HepG2 (cell line): Measurements from ENCODE around the gene PRSS36. TPM values are rescaled to one million over a fixed set of nuclear protein-coding genes. Genes with fewer than 3 reads are reported as not detected.

Experiments used
- ATF7-NPFF ChIP-seq: sonication (generic); formaldehyde crosslinking; IDR thresholded peaks from 2 replicates; pipeline ENCODE4 v1.8.1; 2023; ENCODE audit warnings: mild to moderate bottlenecking, low read depth, missing genetic modification reagents, moderate library complexity
- FOXA1 ChIP-seq, 2 experiments: fragments of 450-650 bp in 1 of 2; sonication (generic) in 1 of 2; formaldehyde crosslinking in 1 of 2; IDR thresholded peaks; 2 replicates each; pipeline versions ENCODE4 v1.4.0 to v1.6.1; 2016 to 2020; ENCODE audit warnings: missing genetic modification reagents in 1 of 2
- FUBP1 ChIP-seq: sonication (generic); formaldehyde crosslinking; IDR thresholded peaks from 2 replicates; pipeline ENCODE4 v1.5.1; 2020; ENCODE audit warnings: missing genetic modification reagents, mild to moderate bottlenecking, borderline replicate concordance
- GLI4 ChIP-seq: sonication (generic); formaldehyde crosslinking; IDR thresholded peaks from 2 replicates; pipeline ENCODE4 v1.5.1; 2020; ENCODE audit warnings: missing genetic modification reagents, mild to moderate bottlenecking, moderate library complexity, borderline replicate concordance
- HOXA9 ChIP-seq: sonication (generic); formaldehyde crosslinking; IDR thresholded peaks from 2 replicates; pipeline ENCODE4 v1.8.1; 2022; ENCODE audit warnings: missing genetic modification reagents, mild to moderate bottlenecking, moderate library complexity, borderline replicate concordance
- ISX ChIP-seq: sonication (generic); formaldehyde crosslinking; conservative IDR thresholded peaks from 2 replicates; pipeline ENCODE4 v1.5.0; 2020; ENCODE audit warnings: missing genetic modification reagents
- MIER2 ChIP-seq: IDR thresholded peaks from 2 replicates; pipeline ENCODE4 v1.6.1; 2016; ENCODE audit warnings: missing biosample characterization, missing genetic modification reagents
- NFE2 ChIP-seq: sonication (generic); formaldehyde crosslinking; IDR thresholded peaks from 2 replicates; pipeline ENCODE4 v1.4.0; 2020; ENCODE audit warnings: missing genetic modification reagents
- PHF8 ChIP-seq: sonication (generic); formaldehyde crosslinking; IDR thresholded peaks from 2 replicates; pipeline ENCODE4 v1.5.0; 2020; ENCODE audit warnings: missing genetic modification reagents
- SETDB1 ChIP-seq: sonication (generic); formaldehyde crosslinking; IDR thresholded peaks from 2 replicates; pipeline ENCODE4 v1.5.1; 2020; ENCODE audit warnings: missing genetic modification reagents, mild to moderate bottlenecking, borderline replicate concordance
- SOX13 ChIP-seq, 3 experiments: fragments of 450-650 bp in 1 of 3; sonication (generic) in 1 of 3; formaldehyde crosslinking in 1 of 3; IDR thresholded peaks in 2 of 3; conservative IDR thresholded peaks in 1 of 3; 2 replicates each; pipeline versions ENCODE4 v1.5.0 to v1.6.1; 2016 to 2020; ENCODE audit warnings: antibody characterized with exemption in 1 of 3, mild to moderate bottlenecking in 1 of 3, missing compliant biosample characterization in 1 of 3, missing genetic modification reagents in 1 of 3, moderate library complexity in 1 of 3
- U2AF2 ChIP-seq: fragments of 200-400 bp; formaldehyde crosslinking; IDR thresholded peaks from 2 replicates; pipeline ENCODE4 v1.6.1; 2017; ENCODE audit warnings: low read depth, mild to moderate bottlenecking, low read length
- ZNF530 ChIP-seq: sonication (generic); formaldehyde crosslinking; IDR thresholded peaks from 2 replicates; pipeline ENCODE4 v1.5.0; 2020; ENCODE audit warnings: low read depth, mild to moderate bottlenecking, missing genetic modification reagents
- ZNF609 ChIP-seq: sonication (generic); formaldehyde crosslinking; IDR thresholded peaks from 2 replicates; pipeline ENCODE4 v1.4.0; 2020; ENCODE audit warnings: mild to moderate bottlenecking, missing genetic modification reagents, borderline replicate concordance
- ZNF737 ChIP-seq: sonication (generic); formaldehyde crosslinking; IDR thresholded peaks from 2 replicates; pipeline ENCODE4 v1.5.0; 2020; ENCODE audit warnings: missing genetic modification reagents, mild to moderate bottlenecking, borderline replicate concordance
- ZSCAN31 ChIP-seq: sonication (generic); formaldehyde crosslinking; IDR thresholded peaks from 2 replicates; pipeline ENCODE4 v1.5.0; 2020; ENCODE audit warnings: low read depth, mild to moderate bottlenecking, missing genetic modification reagents
- polyA plus RNA-seq, 8 experiments: library from polyadenylated mRNA; depleted of rRNA in 3 of 8; stranded (reverse) in 7 of 8; unstranded in 1 of 8; fragments of >200 nt; fragmentation: Illumina TruSeq in 4 of 8; extraction: Trizol in 4 of 8; gene quantifications; 2 replicates each; pipeline versions ENCODE4 v1.2.1 to v1.2.3, GENCODE V29; 2011 to 2016; ENCODE audit warnings: low read depth in 4 of 8, missing spikeins in 1 of 8, mixed read lengths in 1 of 8; ENCODE audit not compliant: insufficient read depth in 1 of 8
- total RNA-seq, 5 experiments: library from RNA; depleted of rRNA; stranded (reverse); fragments of >200 nt; fragmentation: Illumina TruSeq; extraction: Trizol; gene quantifications; 2 replicates each; pipeline ENCODE4 v1.2.3, GENCODE V29; 2016; ENCODE audit warnings: low read depth in 1 of 5
- TF ChIP-seq, protein P1 (sequence below): sonication (generic); formaldehyde crosslinking; IDR thresholded peaks from 2 replicates; pipeline ENCODE4 v1.5.0; 2020; ENCODE audit warnings: missing genetic modification reagents
- TF ChIP-seq, protein P2 (sequence below): sonication (generic); formaldehyde crosslinking; IDR thresholded peaks from 2 replicates; pipeline ENCODE4 v1.8.1; 2023; ENCODE audit warnings: missing genetic modification reagents, inconsistent platforms, borderline replicate concordance

The PRSS36 gene
- total and polyA plus RNA-seq, 2 of the 13 experiments (the other 11 are each of a cell fraction or from before 2014, with no cell fraction given), result 1.5 to 2.1 TPM

- TF ChIP-seq FUBP1 (CRISPR knock-in tag), result peak; percentile 73; the same call in 1 of the 2 replicates
- TF ChIP-seq GLI4, result no peak; the same call in 1 of the 2 replicates
- TF ChIP-seq, protein P1, sequence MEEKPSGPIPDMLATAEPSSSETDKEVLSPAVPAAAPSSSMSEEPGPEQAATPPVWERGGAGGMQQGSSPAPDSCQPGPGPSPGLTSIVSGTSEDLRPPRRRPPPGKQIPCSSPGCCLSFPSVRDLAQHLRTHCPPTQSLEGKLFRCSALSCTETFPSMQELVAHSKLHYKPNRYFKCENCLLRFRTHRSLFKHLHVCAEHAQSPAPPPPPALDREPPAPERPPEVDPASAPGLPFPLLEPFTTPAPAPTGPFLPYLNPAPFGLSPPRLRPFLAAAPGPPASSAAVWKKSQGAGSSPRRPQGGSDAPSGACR (CRISPR knock-in tag), result peak; percentile 98
- TF ChIP-seq NFE2, result no peak
- TF ChIP-seq FOXA1 (IDR thresholded peaks at IDR 0.05), result no peak
- TF ChIP-seq FOXA1 (CRISPR knock-in tag; IDR thresholded peaks at IDR 0.05), result 0 out of 2 replicates have a peak, but pooled peaks have one; percentile 38
- peak; percentile 95 for TF ChIP-seq ZSCAN31 (CRISPR knock-in tag)
- TF ChIP-seq PHF8 (CRISPR knock-in tag), result peak; percentile 79
- TF ChIP-seq SETDB1 (CRISPR knock-in tag), result no peak
- peak; percentile 64 for TF ChIP-seq HOXA9 (CRISPR knock-in tag)
- no peak for TF ChIP-seq SOX13 (IDR thresholded peaks at IDR 0.05)
- TF ChIP-seq SOX13 (CRISPR knock-in tag; conservative IDR thresholded peaks at IDR 0.05 in 1 of 2, IDR thresholded peaks at IDR 0.05 in 1 of 2), result peak in 1 of 2 experiments; percentile 89; a peak in 2 of 4 replicates
- peak; percentile 96 for TF ChIP-seq ATF7-NPFF (CRISPR knock-in tag)
- no peak for TF ChIP-seq U2AF2
- 0 out of 2 replicates have a peak, but pooled peaks have one; percentile 82 for TF ChIP-seq ZNF530 (CRISPR knock-in tag)
- peak; percentile 76; the same call in 1 of the 2 replicates for TF ChIP-seq MIER2 (CRISPR knock-in tag)
- TF ChIP-seq ISX, result peak; percentile 93; the same call in 1 of the 2 replicates
- TF ChIP-seq ZNF737 (CRISPR knock-in tag), result peak; percentile 89; the same call in 1 of the 2 replicates
- TF ChIP-seq, protein P2, sequence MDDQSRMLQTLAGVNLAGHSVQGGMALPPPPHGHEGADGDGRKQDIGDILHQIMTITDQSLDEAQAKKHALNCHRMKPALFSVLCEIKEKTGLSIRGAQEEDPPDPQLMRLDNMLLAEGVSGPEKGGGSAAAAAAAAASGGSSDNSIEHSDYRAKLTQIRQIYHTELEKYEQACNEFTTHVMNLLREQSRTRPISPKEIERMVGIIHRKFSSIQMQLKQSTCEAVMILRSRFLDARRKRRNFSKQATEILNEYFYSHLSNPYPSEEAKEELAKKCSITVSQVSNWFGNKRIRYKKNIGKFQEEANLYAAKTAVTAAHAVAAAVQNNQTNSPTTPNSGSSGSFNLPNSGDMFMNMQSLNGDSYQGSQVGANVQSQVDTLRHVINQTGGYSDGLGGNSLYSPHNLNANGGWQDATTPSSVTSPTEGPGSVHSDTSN (CRISPR knock-in tag), result no peak; the same call in 1 of the 2 replicates
- peak; percentile 83; the same call in 1 of the 2 replicates for TF ChIP-seq ZNF609
These were observed 44.1 kb downstream of the PRSS36 start (continued) for GRCh38 chr16:31105677-31106213.
